VCaP (cell line): Measurements from ENCODE around the gene PTPRS.
A peak's percentile ranks its signal among the peaks of the same experiment; 100 is the strongest.
"Not testable (repeated sequence)": the region's sequence is repeated elsewhere in the genome, so short reads cannot be mapped to it uniquely, and the experiment has no call there.

Experiments
- H3K27ac ChIP-seq: fragments of 450-650 bp; 2 replicates; pipeline ENCODE4 v1.5.1; 2017
- CTCF ChIP-seq: fragments of 450-650 bp; conservative IDR thresholded peaks from 2 replicates; pipeline ENCODE4 v1.5.1; 2017; ENCODE audit warnings: mild to moderate bottlenecking, moderate library complexity

Gene PTPRS

GRCh38 chr19:5330307-5330720, 10.3 kb downstream of the PTPRS start:
- no peak overlapping the region for H3K27ac ChIP-seq
- no peak for TF ChIP-seq CTCF

DNA sequence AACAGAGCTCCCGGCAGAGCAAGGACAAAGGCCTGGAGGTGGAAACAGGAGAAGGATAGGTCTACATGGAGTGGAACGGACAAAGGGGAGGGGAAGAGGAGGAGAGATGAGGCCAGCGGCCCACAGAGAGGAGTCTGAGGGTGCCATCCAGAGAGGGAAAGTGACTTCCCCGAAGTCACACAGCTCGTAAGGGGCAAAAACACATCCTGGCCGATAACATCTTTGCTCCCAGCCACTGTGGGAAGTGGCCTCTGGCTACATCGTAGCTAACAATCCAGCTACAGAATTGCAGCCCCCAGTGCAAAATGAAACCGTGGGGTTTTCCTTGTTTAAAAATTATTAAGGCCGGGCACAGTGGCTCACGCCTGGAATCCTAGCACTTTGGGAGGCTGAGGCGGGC, 11.5 kb downstream of the PTPRS start:
- no peak overlapping the region for H3K27ac ChIP-seq
- TF ChIP-seq CTCF = no peak

DNA sequence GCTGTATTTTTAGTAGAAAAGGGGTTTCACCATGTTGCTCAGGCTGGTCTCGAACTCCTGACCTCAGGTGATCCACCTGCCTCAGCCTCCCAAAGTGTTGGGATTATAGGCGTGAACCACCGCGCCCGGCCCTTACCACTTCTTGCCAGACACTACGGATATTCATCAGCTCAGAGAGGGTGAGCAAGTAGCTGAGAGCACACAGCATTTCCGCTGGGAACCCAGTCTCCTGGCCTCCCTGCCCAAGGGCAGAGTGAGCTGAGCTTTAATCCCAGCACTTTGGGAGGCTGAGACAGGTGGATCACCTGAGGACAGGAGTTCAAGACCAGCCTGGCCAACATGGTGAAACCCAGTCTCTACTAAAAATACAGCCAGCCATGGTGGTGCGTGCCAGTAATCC, 12.2 kb downstream of the PTPRS start:
- not testable (repeated sequence) for H3K27ac ChIP-seq

DNA sequence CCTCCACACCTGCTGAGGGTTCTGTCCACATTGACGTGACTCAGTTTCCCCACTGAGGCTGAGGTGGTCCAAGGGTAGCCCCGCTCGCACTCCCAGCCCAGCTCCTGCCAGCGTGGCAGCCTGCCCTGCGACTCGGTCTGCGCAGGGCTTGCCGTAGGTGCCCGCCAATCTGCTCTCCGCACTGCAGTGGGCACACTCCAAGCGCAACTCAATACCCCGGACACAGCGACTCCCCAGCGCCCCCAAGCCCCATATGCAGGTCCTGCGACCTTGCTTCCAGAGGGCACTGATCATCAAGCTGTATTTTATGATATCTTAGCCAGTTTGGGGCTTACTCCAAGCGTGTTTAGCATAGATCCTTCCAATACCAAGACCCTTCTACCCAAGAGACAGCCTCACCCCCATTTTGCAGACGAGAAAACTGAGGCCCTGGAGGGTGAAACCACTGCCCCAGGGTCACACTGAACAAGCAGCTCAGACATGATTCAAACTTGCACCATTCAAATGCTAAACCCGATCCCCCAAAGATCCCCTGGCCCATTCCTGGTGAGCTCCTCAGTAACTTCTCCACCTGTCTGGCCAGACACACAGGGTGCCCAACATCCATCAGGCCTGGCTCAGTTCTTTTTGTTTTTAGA, 13.5 kb downstream of the PTPRS start:
- H3K27ac ChIP-seq = no peak overlapping the region
- TF ChIP-seq CTCF = no peak

GRCh38 chr19:5326545-5326944, 14.1 kb downstream of the PTPRS start:
- TF ChIP-seq CTCF = no peak
- peak overlapping the region; percentile 55 for H3K27ac ChIP-seq

DNA sequence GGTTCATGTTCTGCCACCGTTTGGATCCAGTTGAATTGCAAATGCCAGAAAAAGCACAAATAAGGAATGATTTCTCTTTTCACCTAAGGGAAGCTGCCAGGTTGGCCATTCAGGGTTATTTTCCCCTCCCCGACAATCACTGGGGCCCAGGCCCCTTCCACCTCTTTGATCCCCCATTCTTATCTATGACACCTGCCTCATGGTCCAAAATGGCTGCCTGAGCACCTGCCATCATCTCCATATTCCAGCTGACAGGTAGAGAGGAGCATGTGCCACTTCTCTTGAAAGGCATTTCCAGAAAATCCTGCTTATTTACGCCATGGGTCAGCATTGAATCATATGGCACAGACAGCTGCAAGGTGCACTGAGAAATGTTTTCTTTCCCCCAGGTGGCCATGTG, 15.7 kb downstream of the PTPRS start:
- H3K27ac ChIP-seq = peak overlapping the region; percentile 55
- TF ChIP-seq CTCF = no peak

DNA sequence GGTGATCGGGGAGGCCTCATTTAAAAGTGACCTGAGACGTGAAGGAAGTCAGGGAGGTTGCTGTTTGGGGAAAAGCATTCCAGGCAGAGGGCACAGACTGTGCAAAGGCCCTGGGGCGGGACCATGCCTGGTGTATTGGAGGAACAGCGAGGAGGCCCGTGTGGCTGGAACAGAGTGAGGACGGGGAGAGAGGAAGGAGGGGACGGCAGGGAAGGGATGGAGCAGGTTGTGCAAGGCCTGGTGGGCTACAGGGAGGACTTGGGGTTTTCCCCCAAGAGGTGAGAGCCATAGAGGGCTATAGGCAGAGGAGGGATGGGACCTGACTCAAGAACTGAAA, 17.2 kb downstream of the PTPRS start:
- no peak for TF ChIP-seq CTCF

GRCh38 chr19:5321851-5322681, 18.5 kb downstream of the PTPRS start:
- no peak for TF ChIP-seq CTCF
- no peak overlapping the region for H3K27ac ChIP-seq

More for the DNA sequence above, 17.2 kb downstream of the PTPRS start:
- H3K27ac ChIP-seq = no peak overlapping the region
